Measurements from ENCODE around the gene UGT1A5.

DNA sequence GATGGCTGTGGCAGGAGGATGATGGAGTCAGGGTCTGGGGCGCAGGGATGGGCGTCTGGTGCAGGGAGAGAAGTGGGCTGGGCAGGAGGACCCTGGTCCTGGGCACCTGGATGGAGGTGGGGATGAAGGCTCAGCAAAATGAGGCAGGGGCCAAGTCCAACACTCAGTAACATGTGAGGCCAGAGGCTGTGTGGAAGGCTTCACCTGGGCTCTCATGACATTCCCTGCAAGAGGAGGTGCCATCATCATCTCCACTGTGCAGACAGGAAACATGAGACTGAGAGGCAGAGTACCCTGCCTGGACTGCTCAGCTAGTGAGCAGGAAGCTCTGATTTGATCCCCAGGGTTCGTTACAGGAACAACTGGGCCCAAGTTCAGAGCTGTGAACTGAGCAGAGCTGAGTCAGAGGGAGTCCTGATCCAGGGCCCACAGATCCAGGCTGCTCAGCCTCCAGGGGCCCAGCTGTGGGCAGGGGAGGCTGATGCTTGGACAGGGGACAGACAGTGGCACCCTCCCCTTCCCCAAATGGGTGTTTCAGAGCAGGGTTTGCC is 104.7 kb downstream of the UGT1A5 start:
- TF ChIP-seq, protein P1, sequence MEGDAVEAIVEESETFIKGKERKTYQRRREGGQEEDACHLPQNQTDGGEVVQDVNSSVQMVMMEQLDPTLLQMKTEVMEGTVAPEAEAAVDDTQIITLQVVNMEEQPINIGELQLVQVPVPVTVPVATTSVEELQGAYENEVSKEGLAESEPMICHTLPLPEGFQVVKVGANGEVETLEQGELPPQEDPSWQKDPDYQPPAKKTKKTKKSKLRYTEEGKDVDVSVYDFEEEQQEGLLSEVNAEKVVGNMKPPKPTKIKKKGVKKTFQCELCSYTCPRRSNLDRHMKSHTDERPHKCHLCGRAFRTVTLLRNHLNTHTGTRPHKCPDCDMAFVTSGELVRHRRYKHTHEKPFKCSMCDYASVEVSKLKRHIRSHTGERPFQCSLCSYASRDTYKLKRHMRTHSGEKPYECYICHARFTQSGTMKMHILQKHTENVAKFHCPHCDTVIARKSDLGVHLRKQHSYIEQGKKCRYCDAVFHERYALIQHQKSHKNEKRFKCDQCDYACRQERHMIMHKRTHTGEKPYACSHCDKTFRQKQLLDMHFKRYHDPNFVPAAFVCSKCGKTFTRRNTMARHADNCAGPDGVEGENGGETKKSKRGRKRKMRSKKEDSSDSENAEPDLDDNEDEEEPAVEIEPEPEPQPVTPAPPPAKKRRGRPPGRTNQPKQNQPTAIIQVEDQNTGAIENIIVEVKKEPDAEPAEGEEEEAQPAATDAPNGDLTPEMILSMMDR (IDR thresholded peaks at IDR 0.05) = no peak
- no peak for TF ChIP-seq POLR2AphosphoS5 (IDR thresholded peaks at IDR 0.05; ENCODE audit: low read depth, low read length)
